CD1c-positive myeloid dendritic cell (primary cell): Measurements from ENCODE around the gene CSMD2.

Source experiments
- DNase-seq: peaks from one replicate; pipeline ENCODE4 v3.0.0-alpha.2; 2016; ENCODE audit errors: extremely low spot score

CSMD2 gene

DNA sequence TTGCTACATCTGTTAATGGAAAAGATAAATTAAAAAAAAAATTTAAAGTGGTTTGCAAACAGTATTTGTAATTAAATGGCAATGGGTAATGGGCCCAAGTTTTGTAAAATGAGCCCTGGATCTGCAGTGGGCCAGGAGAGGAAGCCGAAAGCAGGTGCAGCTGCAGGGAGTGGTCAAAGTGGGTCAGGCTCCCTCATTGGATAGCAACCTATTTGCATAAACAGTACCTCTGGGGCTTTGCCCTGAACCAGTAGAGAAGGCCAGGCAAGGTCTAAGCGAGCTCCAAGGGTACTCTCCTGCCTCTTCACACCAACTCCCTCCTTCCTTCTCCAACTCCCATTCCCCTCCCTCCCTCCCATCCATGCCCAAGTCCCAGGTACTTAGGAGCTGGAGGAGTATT is 162.2 kb downstream of the CSMD2 start:
- DNase-seq: no peak

GRCh38 chr1:33997127-33998036 is 167.6 kb downstream of the CSMD2 start:
- DNase-seq: no peak

GRCh38 chr1:33996281-33996680 is 168.7 kb downstream of the CSMD2 start:
- no peak for DNase-seq

GRCh38 chr1:33993301-33993700 is 171.7 kb downstream of the CSMD2 start:
- no peak for DNase-seq

GRCh38 chr1:33990281-33990680 is 174.7 kb downstream of the CSMD2 start:
- DNase-seq: no peak

DNA sequence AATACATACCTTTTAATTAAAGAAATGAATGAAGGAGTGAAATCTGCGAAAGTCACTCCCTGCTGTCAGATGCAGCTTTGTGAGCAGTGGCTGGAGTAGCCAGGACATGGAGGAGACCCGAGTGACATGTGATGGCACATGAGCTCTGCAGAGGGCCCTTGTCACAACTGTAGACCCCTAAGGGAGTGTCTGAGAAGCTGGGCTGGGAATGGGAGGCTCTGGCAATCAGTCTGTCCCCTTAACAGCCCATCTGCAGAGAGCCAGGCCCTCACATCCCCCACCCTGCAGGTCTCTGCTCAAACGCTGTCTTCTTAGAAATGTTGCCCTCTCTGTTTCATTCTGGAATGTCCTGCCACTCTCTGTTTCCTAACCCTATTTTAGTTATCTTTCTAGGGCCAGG is 176.9 kb downstream of the CSMD2 start:
- no peak for DNase-seq

GRCh38 chr1:33986390-33987095 is 178.5 kb downstream of the CSMD2 start:
- DNase-seq: no peak

DNA sequence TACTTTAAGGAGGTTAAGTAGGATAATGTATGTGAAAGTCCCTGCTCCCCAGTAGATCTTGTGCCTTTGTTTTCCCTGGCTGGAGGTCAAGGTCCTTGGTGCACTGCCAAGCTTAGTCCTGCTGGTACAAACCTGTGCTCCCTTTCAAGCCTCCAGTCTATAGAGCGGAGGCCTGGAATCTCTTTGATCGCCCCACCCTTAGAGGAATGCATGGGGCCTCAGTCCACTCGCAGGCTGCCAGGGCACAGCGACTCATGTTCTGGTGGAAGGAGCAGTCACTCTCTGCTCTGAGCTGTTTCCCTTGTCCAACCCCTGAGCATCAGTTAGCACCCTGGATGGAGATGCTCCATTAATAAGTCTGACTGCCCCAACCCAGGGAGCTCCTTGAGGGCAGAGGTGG is 179.4 kb downstream of the CSMD2 start:
- no peak for DNase-seq

- DNase-seq: no peak
Observed at GRCh38 chr1:33984906-33985565, 180.0 kb downstream of the CSMD2 start.

- DNase-seq: no peak
Observed at GRCh38 chr1:33982419-33982818, 182.6 kb downstream of the CSMD2 start.

- DNase-seq: no peak
Observed at GRCh38 chr1:33979341-33979740, 185.7 kb downstream of the CSMD2 start.

GRCh38 chr1:33975961-33976360 is 189.1 kb downstream of the CSMD2 start:
- DNase-seq: no peak

DNA sequence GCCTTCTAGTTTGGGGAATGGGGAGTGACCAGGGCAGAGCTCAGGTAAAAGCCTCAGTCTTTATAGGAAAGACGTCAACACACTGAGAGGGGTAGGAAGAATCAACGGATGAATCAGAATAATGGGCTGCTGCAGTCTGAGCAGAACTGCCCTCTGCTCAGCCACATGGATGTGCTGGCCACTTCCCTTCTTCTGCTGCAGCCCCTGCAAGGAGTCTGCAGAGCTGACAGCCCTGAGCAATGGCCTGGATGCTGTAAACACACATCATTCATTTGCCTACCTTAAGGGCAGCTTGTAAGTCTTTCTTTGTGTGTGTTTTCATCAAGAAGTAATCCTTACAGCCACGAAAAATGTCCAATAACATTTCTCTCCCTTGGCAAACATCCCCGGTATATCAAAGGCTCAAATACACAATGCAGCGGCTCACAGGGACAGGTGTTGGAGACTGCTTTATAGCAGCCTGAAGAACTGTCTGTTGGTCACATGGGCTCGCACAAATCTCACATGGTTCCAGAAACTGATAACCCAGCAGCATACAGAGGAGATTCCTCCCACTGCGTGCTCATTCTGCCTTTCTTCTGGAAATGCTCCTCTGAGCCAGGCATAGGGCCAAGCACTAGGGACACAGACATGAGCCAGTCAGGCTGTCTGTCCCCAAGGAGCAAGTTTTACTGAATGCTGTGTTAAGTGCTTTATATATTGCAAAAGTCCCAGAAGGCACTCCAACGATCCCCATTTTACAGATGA is 191.1 kb downstream of the CSMD2 start:
- no peak for DNase-seq

- DNase-seq: no peak
Observed at GRCh38 chr1:33972676-33973395, 192.2 kb downstream of the CSMD2 start.

DNA sequence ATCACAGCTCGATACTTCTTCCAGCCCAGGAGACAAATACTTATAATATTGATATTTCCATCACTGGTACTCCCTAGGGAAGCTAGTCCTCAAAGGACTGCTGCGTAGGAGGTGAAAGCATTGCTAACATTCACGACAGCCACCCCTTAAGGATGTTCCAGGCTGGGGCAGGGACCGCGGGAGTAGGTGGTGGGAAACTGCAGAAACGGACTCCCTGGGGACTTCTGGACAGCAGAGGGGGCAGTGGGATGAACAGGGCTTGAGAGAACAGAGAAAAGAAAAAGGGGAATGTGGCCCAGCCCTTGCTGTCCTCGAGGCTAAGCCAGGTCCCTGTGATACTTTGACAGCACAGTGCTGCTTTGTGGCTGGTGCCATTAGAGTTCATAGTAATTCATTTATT is 193.1 kb downstream of the CSMD2 start:
- no peak for DNase-seq

DNA sequence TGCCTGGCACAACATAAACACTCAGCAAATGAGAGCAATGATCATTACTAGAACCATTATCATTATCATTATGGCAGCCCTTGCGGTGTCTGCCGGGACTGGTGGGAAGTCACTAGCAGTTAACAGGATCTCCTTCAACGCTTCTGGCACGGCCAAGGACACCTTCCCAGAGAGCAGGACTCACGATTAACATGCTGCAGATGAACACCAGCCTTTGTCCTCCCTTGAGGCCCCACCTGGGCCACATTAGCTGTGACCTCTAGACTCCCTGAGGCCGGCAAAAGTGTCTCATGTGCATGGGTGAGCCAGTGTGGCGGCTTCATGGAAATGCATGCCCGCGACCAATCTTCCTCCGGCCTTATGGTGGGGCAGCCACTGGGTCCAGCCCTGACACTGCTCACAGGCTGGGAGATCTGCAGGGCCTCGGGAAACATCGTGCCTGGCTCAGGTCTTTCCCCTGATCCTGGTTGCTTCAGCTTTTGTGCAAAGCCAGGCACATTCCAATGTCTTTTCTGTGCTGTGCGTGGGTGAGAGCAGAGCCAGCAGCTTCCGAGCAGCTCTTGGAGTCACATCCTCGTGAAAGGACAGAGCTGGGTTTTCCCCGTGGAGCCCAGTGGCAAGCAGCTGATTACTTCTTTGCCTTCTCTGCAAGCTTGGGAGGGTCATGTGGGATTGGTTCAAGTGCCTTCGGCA is 193.9 kb downstream of the CSMD2 start:
- no peak for DNase-seq

- DNase-seq: no peak
Observed at GRCh38 chr1:33970148-33970825, 194.7 kb downstream of the CSMD2 start.

DNA sequence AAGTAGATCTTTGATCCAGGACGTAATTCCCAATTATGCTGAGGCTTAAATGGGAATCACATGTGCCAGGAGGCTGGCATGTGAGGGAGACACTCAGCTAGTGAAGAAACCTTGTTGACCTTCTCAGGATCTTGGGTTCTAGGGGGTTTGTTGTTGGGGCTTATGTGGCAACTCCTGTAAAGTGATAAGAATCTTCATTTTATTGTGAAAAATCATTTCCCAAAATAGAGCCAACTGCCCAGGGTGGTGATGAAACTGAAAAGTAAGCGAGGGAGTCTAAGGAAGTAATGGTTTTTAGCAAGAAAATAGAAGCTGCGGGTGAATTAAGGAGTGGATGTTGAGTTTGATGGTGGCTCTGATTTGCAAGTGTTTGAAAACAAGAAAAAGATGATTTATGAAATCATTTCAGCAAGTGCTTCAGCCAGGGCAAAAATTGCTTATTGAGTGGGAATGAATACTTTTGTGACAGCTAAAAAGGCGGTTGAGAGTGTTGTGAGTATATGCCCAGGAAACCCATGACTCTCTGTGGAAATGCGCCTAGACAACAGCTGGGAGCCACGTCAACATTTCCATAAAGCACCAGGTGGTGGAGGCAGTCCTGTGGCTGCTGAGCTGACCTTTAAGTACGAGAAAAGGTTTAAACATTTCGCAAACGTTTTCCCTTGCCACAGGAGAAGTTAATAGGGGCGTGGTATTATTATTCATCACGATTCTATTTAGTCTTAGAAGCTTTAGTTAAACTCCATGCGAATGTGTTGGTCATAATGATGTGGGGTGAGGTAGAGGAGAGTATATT is 198.5 kb downstream of the CSMD2 start:
- no peak for DNase-seq

- DNase-seq: no peak
Observed at GRCh38 chr1:33965086-33965485, 199.9 kb downstream of the CSMD2 start.
